Kidney epithelial cell (primary cell): ENCODE measurements around the gene MKNK2. TPM values are rescaled to one million over a fixed set of nuclear protein-coding genes. Genes with fewer than 3 reads are reported as not detected.

ENCODE experiments used
- DNase-seq: peaks from one replicate; pipeline ENCODE4 v3.0.0-alpha.2; 2010; ENCODE audit warnings: low read depth
- H3K27me3 ChIP-seq: 2 replicates; pipeline ENCODE4 v1.6.0; 2011; ENCODE audit warnings: low read length; ENCODE audit not compliant: control insufficient read depth, insufficient read depth
- H3K36me3 ChIP-seq: 2 replicates; pipeline ENCODE4 v1.5.1; 2011; ENCODE audit warnings: low read length; ENCODE audit not compliant: control insufficient read depth, insufficient read depth
- H3K4me3 ChIP-seq: 2 replicates; pipeline ENCODE4 v1.5.1; 2011; ENCODE audit warnings: low read depth, mild to moderate bottlenecking, control low read depth, low read length
- total RNA-seq: library from RNA; depleted of rRNA; stranded (reverse); fragments of >200 nt; gene quantifications from 2 replicates; pipeline ENCODE4 v1.2.3, GENCODE V29; 2015
- TF ChIP-seq, protein P1 (sequence below): IDR thresholded peaks from 2 replicates; pipeline ENCODE4 v1.5.1; 2011; ENCODE audit warnings: mild to moderate bottlenecking, moderate library complexity, low read length, control low read depth, inconsistent platforms; ENCODE audit not compliant: insufficient read depth, poor library complexity, severe bottlenecking

Gene MKNK2
- total RNA-seq, 1 donor from 2014 or later: 253 TPM

DNA sequence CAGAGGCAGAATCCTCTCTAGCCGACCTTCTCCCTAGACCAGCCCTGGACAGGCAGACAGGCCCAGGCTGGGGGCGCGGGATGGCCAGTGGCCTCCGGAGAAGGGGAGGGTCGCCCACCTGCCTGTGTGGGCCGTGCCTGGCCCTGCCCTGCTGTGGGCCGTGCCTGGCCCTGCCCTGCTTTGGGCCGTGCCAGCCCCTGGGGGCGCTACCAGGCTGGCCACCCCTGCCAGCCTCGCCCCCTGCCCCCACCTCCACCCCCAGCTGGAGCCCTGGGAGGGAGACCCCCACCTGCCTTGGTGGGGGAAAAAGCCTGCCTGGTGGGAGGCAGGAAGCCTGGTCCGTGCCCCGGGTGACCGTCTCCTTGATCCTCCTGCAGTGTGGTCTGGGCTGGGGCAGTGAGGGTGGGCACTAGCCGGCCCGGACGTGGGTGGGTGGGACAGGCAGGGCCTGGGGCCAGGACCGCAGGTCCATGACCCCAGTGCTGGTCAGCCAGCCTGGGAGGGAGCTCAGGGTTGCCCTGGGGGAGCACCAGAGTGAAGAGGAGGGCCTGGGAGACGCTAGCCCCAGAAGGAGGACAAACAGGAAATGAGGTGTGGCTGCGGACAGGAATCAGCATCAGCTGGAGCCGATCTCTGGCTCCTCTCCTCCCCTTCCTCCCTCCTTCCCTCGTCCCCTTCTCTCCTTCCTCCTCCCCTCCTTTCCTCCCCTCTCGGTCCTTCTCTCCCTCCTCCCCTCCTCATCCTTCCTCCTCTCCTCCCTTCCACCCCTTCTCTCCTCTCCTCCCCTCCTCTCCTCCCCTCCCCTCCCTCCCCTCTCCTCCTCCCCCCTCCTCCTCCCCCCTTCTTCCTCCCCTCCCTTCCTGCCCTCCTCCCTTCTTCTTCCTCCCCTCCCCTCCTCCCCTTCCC is 5.1 kb upstream of the MKNK2 start:
- H3K27me3 ChIP-seq: no peaks in the 10 kb centered on the region
- TF ChIP-seq, protein P1, sequence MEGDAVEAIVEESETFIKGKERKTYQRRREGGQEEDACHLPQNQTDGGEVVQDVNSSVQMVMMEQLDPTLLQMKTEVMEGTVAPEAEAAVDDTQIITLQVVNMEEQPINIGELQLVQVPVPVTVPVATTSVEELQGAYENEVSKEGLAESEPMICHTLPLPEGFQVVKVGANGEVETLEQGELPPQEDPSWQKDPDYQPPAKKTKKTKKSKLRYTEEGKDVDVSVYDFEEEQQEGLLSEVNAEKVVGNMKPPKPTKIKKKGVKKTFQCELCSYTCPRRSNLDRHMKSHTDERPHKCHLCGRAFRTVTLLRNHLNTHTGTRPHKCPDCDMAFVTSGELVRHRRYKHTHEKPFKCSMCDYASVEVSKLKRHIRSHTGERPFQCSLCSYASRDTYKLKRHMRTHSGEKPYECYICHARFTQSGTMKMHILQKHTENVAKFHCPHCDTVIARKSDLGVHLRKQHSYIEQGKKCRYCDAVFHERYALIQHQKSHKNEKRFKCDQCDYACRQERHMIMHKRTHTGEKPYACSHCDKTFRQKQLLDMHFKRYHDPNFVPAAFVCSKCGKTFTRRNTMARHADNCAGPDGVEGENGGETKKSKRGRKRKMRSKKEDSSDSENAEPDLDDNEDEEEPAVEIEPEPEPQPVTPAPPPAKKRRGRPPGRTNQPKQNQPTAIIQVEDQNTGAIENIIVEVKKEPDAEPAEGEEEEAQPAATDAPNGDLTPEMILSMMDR: peak; percentile 16
- no peaks in the 10 kb centered on the region for H3K36me3 ChIP-seq
- no peak for DNase-seq
- H3K4me3 ChIP-seq: peak overlapping the region; percentile 6

DNA sequence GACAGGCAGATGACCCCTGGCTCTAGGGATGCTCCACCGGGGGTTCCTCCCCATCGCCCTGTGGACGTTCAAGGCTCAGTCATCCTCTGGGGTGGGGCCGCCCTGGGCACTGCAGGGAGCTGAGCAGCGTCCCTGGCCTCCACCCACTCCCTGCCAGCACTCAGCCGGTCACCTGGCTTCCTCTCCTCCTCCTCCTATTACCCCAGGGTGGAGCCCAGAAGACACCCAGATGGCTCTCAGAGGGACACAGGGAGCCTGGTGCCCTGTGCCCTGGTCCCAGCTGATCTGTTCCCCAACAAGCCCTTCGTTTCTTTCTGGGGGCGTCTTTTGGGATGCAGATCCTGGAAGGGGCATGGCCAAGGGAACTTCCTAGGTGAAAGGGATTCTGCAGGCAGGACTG is 3.7 kb upstream of the MKNK2 start:
- TF ChIP-seq, protein P1: no peak
- Histone ChIP-seq H3K27me3 (no peaks in the 10 kb centered on the region), H3K36me3 (no peaks in the 10 kb centered on the region), H3K4me3 (no peak overlapping the region)
- no peak for DNase-seq

DNA sequence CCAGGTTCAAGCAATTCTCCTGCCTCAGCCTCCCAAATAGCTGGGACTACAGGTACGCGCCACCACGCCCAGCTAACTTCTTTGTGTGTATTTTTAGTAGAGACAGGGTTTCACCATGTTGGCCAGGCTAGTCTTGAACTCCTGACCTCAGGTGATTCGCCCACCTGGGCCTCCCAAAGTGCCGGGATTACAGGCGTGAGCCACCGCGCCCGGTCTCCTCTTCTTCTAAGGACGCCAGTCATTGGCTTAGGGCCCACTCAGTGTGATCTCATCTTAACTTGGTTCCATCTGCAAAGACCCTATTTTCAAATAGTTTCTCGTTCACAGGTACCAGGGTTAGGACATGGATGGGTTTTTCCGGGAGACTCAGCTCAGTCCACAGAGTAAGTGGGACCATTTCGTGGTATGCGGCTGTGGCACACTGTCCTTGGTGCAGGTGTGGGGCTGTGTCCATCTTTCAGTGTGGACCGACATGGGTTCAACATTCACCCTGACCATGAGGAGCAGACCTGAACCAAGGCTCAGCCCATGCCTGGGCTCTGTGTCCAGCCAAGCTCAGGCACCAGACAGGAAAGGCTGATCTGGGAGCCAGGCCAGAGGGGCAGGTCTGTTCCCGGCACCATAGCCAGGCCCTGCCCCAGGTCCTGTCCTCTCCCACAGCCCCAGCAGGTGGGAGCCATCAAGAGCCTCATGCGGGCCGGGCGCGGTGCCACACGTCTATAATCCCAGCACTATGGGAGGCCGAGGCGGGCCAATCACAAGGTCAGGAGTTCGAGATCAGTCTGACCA is 2.8 kb upstream of the MKNK2 start:
- Histone ChIP-seq H3K27me3 (no peaks in the 10 kb centered on the region), H3K36me3 (no peaks in the 10 kb centered on the region), H3K4me3 (no peak overlapping the region)
- TF ChIP-seq, protein P1: no peak
- DNase-seq: no peak

GRCh38 chr19:2051773-2052704 is 995 bp upstream of the MKNK2 start:
- Histone ChIP-seq H3K27me3 (no peaks in the 10 kb centered on the region), H3K4me3 (no peak overlapping the region), H3K36me3 (peaks cover 2% of the 10 kb centered on the region)
- no peak for DNase-seq
- TF ChIP-seq, protein P1: no peak

DNA sequence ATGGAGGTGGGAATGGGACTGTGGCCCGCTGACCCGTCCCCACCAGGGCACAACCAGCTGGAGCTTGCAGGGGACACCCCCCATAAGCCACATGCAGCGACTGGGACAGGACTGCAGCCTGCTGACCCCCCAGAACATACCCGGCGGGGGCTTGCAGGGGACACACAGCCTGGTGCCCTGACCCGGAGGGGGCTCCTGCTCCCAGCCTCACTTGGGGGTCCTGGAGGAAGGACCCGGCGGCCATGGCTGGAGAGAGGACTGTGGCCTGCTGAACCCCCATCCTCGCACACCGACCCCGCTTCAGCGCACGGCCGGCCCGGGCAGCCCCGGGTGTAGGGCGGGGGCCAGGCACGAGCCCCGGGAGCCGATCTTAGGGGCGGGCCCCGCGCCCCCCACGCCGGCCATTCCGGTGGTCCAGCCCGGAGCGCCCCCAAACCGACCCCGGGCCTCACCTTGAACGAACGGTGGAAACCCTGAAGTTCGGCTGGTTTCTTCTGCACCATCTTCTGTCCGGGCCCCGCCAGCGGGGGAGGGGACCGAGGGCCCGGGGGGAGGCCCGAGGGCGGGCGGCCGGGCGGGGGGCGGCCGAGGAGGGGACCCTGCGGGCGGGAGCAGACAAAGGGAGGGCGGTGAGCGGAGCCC is 574 bp downstream of the MKNK2 start:
- peak overlapping the region; percentile 92 for H3K4me3 ChIP-seq
- DNase-seq: no peak
- H3K36me3 ChIP-seq: peaks cover 3% of the 10 kb centered on the region
- TF ChIP-seq, protein P1: no peak
- H3K27me3 ChIP-seq: no peaks in the 10 kb centered on the region
